GM19452 (cell line): ENCODE measurements around the gene SRGN.

ENCODE experiments used
- ATAC-seq: cut with Tn5 transposase; IDR thresholded peaks from one replicate; pipeline ENCODE4 v1.9.1; 2021; ENCODE audit not compliant: unreplicated experiment

Gene SRGN

GRCh38 chr10:69089638-69090599, 2.0 kb downstream of the SRGN start:
- ATAC-seq = peak; percentile 35

GRCh38 chr10:69090685-69091084, 2.8 kb downstream of the SRGN start:
- no peak for ATAC-seq

- ATAC-seq = no peak
These were observed 3.3 kb downstream of the SRGN start for GRCh38 chr10:69091143-69091651.

- ATAC-seq = no peak
These were observed 5.3 kb downstream of the SRGN start for GRCh38 chr10:69092959-69093850.

GRCh38 chr10:69093933-69094332, 6.0 kb downstream of the SRGN start:
- ATAC-seq = no peak

GRCh38 chr10:69096045-69096444, 8.1 kb downstream of the SRGN start:
- no peak for ATAC-seq

- no peak for ATAC-seq
These were observed 9.8 kb downstream of the SRGN start for GRCh38 chr10:69097729-69098128.

- ATAC-seq = no peak
These were observed 12.4 kb downstream of the SRGN start for GRCh38 chr10:69100136-69100872.

GRCh38 chr10:69101451-69102095, 13.7 kb downstream of the SRGN start:
- ATAC-seq = no peak

GRCh38 chr10:69102440-69102839, 14.5 kb downstream of the SRGN start:
- ATAC-seq = no peak

- no peak for ATAC-seq
These were observed 15.9 kb downstream of the SRGN start for GRCh38 chr10:69103784-69104183.

GRCh38 chr10:69104994-69105790, 17.3 kb downstream of the SRGN start:
- ATAC-seq = no peak

GRCh38 chr10:69107176-69107490, 19.2 kb downstream of the SRGN start:
- ATAC-seq = no peak

GRCh38 chr10:69107699-69108098, 19.8 kb downstream of the SRGN start:
- ATAC-seq = no peak

GRCh38 chr10:69119896-69120295, 32.0 kb downstream of the SRGN start:
- ATAC-seq = no peak

- peak; percentile 17 for ATAC-seq
These were observed 35.4 kb downstream of the SRGN start for GRCh38 chr10:69123306-69123746.

GRCh38 chr10:69123747-69124562, 36.1 kb downstream of the SRGN start, which contains the start of gene VPS26A:
Gene VPS26A (plus strand): TSS chr10:69124178. CDS start chr10:69124278, 100 bp downstream.
- ATAC-seq = peak; percentile 84

GRCh38 chr10:69124563-69125268, 36.8 kb downstream of the SRGN start:
- no peak for ATAC-seq
